Tibial nerve (tissue), 4 donors: Measurements from ENCODE around the gene AEBP2. TPM values are rescaled to one million over a fixed set of nuclear protein-coding genes. Genes with fewer than 3 reads are reported as not detected.

Experiments
- DNase-seq, 2 donors: peaks; one replicate each; pipeline ENCODE4 v3.0.0-alpha.2; 2019; ENCODE audit warnings: low spot score in 2 of 2
- H3K27ac ChIP-seq, 4 donors: fragments of 200-600 bp; sonication (generic) in 3 of 4; one replicate each; pipeline ENCODE4 v1.5.1; 2017 to 2019; ENCODE audit warnings: mild to moderate bottlenecking in 1 of 4
- H3K27me3 ChIP-seq, 2 donors: fragments of 200-600 bp; sonication (generic) in 1 of 2; one replicate each; pipeline versions ENCODE4 v1.5.1 to v1.6.0; 2017 to 2019
- H3K36me3 ChIP-seq, 3 donors: fragments of 200-600 bp; sonication (generic); one replicate each; pipeline ENCODE4 v1.5.1; 2018 to 2019
- H3K4me1 ChIP-seq, 4 donors: fragments of 200-600 bp; sonication (generic) in 3 of 4; one replicate each; pipeline ENCODE4 v1.5.1; 2017 to 2019
- H3K4me3 ChIP-seq, 4 donors: fragments of 200-600 bp; sonication (generic) in 3 of 4; one replicate each; pipeline ENCODE4 v1.5.1; 2017 to 2019; ENCODE audit warnings: mild to moderate bottlenecking in 1 of 4, moderate library complexity in 1 of 4
- H3K9me3 ChIP-seq, 4 donors: fragments of 200-600 bp; sonication (generic) in 3 of 4; one replicate each; pipeline ENCODE4 v1.5.1; 2017 to 2019
- CTCF ChIP-seq, 5 experiments: fragments of 200-600 bp in 3 of 5; fragments of 450-650 bp in 2 of 5; sonication (generic) in 3 of 5; IDR thresholded peaks; one replicate each; pipeline ENCODE4 v1.5.1; 2016 to 2019; ENCODE audit warnings: antibody characterized with exemption in 5 of 5, mild to moderate bottlenecking in 3 of 5, moderate library complexity in 2 of 5
- EP300 ChIP-seq, 2 donors: sonication (generic); formaldehyde crosslinking; IDR thresholded peaks; one replicate each; pipeline ENCODE4 v1.6.1; 2017; ENCODE audit warnings: antibody characterized with exemption in 2 of 2, mild to moderate bottlenecking in 1 of 2
- POLR2A ChIP-seq, 2 donors: fragments of 450-650 bp; IDR thresholded peaks; one replicate each; pipeline ENCODE4 v1.6.1; 2017; ENCODE audit warnings: antibody characterized with exemption in 2 of 2, mild to moderate bottlenecking in 2 of 2, moderate library complexity in 2 of 2
- WGBS, 2 donors: methylation state at CpG; one replicate each; pipeline ENCODE4 v1.1.5; 2018; 5-methylcytosine and 5-hydroxymethylcytosine counted together
- total RNA-seq, 4 donors: library from RNA; depleted of rRNA; stranded (reverse); fragments of >200 nt; gene quantifications; one replicate each; pipeline ENCODE4 v1.1.0, GENCODE V29; 2016

AEBP2 gene
- total RNA-seq, 4 donors from 2014 or later = 35.7 to 55.9 (median 45.7) TPM

GRCh38 chr12:19482551-19483109, 43.3 kb downstream of the AEBP2 start:
- no peak overlapping the region for H3K4me3 ChIP-seq
- no peak overlapping the region for H3K27ac ChIP-seq
- no peaks in the 10 kb centered on the region for H3K27me3 ChIP-seq

GRCh38 chr12:19483727-19484126, 44.4 kb downstream of the AEBP2 start:
- Histone ChIP-seq H3K4me1 (peaks cover 0 to 19% (median 6%) of the 10 kb centered on the region in 4 donors), H3K27ac (no peak overlapping the region), H3K9me3 (peaks cover 0 to 12% (median 0%) of the 10 kb centered on the region in 4 donors), H3K27me3 (no peaks in the 10 kb centered on the region), H3K36me3 (peaks cover 0 to 30% (median 0%) of the 10 kb centered on the region in 3 donors), H3K4me3 (no peak overlapping the region)
- TF ChIP-seq EP300 (IDR thresholded peaks at IDR 0.05) (no peak), CTCF (IDR thresholded peaks at IDR 0.05) (no peak)
- WGBS, 2 donors = 68 to 76% methylated on average over 4 of the region's 4 CpGs
- no peak for DNase-seq

More at GRCh38 chr12:19482551-19483109, 43.3 kb downstream of the AEBP2 start:
- no peak for TF ChIP-seq EP300 (IDR thresholded peaks at IDR 0.05)
- TF ChIP-seq POLR2A (IDR thresholded peaks at IDR 0.05) = no peak
- TF ChIP-seq CTCF (IDR thresholded peaks at IDR 0.05) = no peak
- H3K36me3 ChIP-seq = peaks cover 0 to 37% (median 0%) of the 10 kb centered on the region in 3 donors
- peaks cover 0 to 12% (median 0%) of the 10 kb centered on the region in 4 donors for H3K9me3 ChIP-seq
- DNase-seq = no peak
- WGBS, 2 donors = 81 to 89% methylated on average over 9 of the region's 9 CpGs
- peaks cover 0 to 16% (median 6%) of the 10 kb centered on the region in 4 donors for H3K4me1 ChIP-seq

- TF ChIP-seq EP300 (IDR thresholded peaks at IDR 0.05) (no peak), CTCF (IDR thresholded peaks at IDR 0.05) (no peak)
- DNase-seq = no peak
- Histone ChIP-seq H3K36me3 (peaks cover 0 to 21% (median 0%) of the 10 kb centered on the region in 3 donors), H3K4me3 (no peak overlapping the region), H3K4me1 (peaks cover 0 to 21% (median 6%) of the 10 kb centered on the region in 4 donors), H3K27ac (no peak overlapping the region), H3K27me3 (no peaks in the 10 kb centered on the region), H3K9me3 (peaks cover 0 to 11% (median 0%) of the 10 kb centered on the region in 4 donors)
- whole genome bisulfite sequencing, 2 donors = 81 to 88% methylated on average over 3 of the region's 3 CpGs
Measured at GRCh38 chr12:19484738-19485137, 45.4 kb downstream of the AEBP2 start.

- no peak overlapping the region for H3K4me3 ChIP-seq
- H3K9me3 ChIP-seq = peaks cover 0 to 6% (median 0%) of the 10 kb centered on the region in 4 donors
- no peak for DNase-seq
- TF ChIP-seq POLR2A (IDR thresholded peaks at IDR 0.05) = no peak
- TF ChIP-seq CTCF (IDR thresholded peaks at IDR 0.05) = no peak
- no peak for TF ChIP-seq EP300 (IDR thresholded peaks at IDR 0.05)
- no peaks in the 10 kb centered on the region for H3K27me3 ChIP-seq
- 82 to 85% methylated on average over 6 of the region's 6 CpGs for WGBS, 2 donors
- peaks cover 0 to 24% (median 6%) of the 10 kb centered on the region in 4 donors for H3K4me1 ChIP-seq
- H3K36me3 ChIP-seq = peaks cover 0 to 16% (median 0%) of the 10 kb centered on the region in 3 donors
- H3K27ac ChIP-seq = no peak overlapping the region
Measured at GRCh38 chr12:19485240-19485639, 45.9 kb downstream of the AEBP2 start.

GRCh38 chr12:19489168-19489567, 49.9 kb downstream of the AEBP2 start:
- Histone ChIP-seq H3K27me3 (no peaks in the 10 kb centered on the region), H3K9me3 (no peaks in the 10 kb centered on the region), H3K4me3 (no peak overlapping the region), H3K4me1 (peaks cover 0 to 23% (median 0%) of the 10 kb centered on the region in 4 donors), H3K36me3 (peaks cover 0 to 6% (median 0%) of the 10 kb centered on the region in 3 donors), H3K27ac (no peak overlapping the region)
- no peak for TF ChIP-seq EP300 (IDR thresholded peaks at IDR 0.05)
- TF ChIP-seq CTCF (IDR thresholded peaks at IDR 0.05) = no peak
- TF ChIP-seq POLR2A (IDR thresholded peaks at IDR 0.05) = no peak
- no peak for DNase-seq
- WGBS, 2 donors = 90% methylated on average over 4 of the region's 4 CpGs
